GM21367 (cell line): ENCODE measurements around the gene DNAI2.

Source experiments
- ATAC-seq: cut with Tn5 transposase; IDR thresholded peaks from one replicate; pipeline ENCODE4 v1.9.1; 2021; ENCODE audit not compliant: unreplicated experiment

The DNAI2 gene

GRCh38 chr17:74357466-74357809, 83.4 kb downstream of the DNAI2 start:
- no peak for ATAC-seq

- no peak for ATAC-seq
These were observed 84.7 kb downstream of the DNAI2 start for GRCh38 chr17:74358697-74359096.

GRCh38 chr17:74359916-74360315, 85.9 kb downstream of the DNAI2 start:
- ATAC-seq: no peak

- ATAC-seq: no peak
These were observed 86.8 kb downstream of the DNAI2 start for GRCh38 chr17:74360899-74361229.

GRCh38 chr17:74361230-74362068, 87.4 kb downstream of the DNAI2 start, which contains the start of gene BTBD17:
Gene BTBD17 (minus strand): TSS chr17:74361868. CDS start chr17:74361819, 49 bp downstream.
- ATAC-seq: no peak

- no peak for ATAC-seq
These were observed 88.0 kb downstream of the DNAI2 start for GRCh38 chr17:74362069-74362405.

GRCh38 chr17:74362810-74363498, 88.9 kb downstream of the DNAI2 start:
- ATAC-seq: no peak
